Neural cell (in vitro differentiated cells): ENCODE results near the gene DRD5. TPM values are rescaled to one million over a fixed set of nuclear protein-coding genes. Genes with fewer than 3 reads are reported as not detected.

Experiments
- H2AFZ ChIP-seq: fragments of 200-600, 300-800 bp; sonication (generic), shearing (Covaris generic); 2 replicates; pipeline ENCODE4 v1.6.0; 2014; ENCODE audit warnings: low read depth, mild to moderate bottlenecking, antibody characterized with exemption, low read length, moderate library complexity
- H3F3A ChIP-seq: fragments of 200-600 bp; shearing (Covaris generic); 2 replicates; pipeline ENCODE4 v1.6.1; 2016; ENCODE audit warnings: mild to moderate bottlenecking, moderate library complexity, mixed read lengths, antibody characterized with exemption, low read length; ENCODE audit not compliant: insufficient read depth, poor library complexity, severe bottlenecking
- H3K27ac ChIP-seq: fragments of 200-600, 300-800 bp; sonication (generic), shearing (Covaris generic); 2 replicates; pipeline ENCODE4 v1.5.1; 2014; ENCODE audit warnings: mild to moderate bottlenecking, low read length, moderate library complexity
- H3K27me3 ChIP-seq: fragments of 300-800, 200-600 bp; sonication (generic), shearing (Covaris generic); 2 replicates; pipeline ENCODE4 v1.6.0; 2014; ENCODE audit warnings: mild to moderate bottlenecking, low read depth, low read length, moderate library complexity; ENCODE audit not compliant: insufficient read depth
- H3K36me3 ChIP-seq: fragments of 300-800, 200-600 bp; sonication (generic), shearing (Covaris generic); 2 replicates; pipeline ENCODE4 v1.5.1; 2014; ENCODE audit warnings: mild to moderate bottlenecking, antibody characterized with exemption, low read length, moderate library complexity; ENCODE audit not compliant: insufficient read depth
- H3K4me2 ChIP-seq: fragments of 300-800, 200-600 bp; sonication (generic), shearing (Covaris generic); 2 replicates; pipeline ENCODE4 v1.6.0; 2014; ENCODE audit warnings: mild to moderate bottlenecking, low read length
- H3K4me3 ChIP-seq: fragments of 300-800, 200-600 bp; sonication (generic), shearing (Covaris generic); 2 replicates; pipeline ENCODE4 v1.5.1; 2014; ENCODE audit warnings: mild to moderate bottlenecking, low read length, moderate library complexity
- H3K79me2 ChIP-seq: fragments of 200-600 bp; shearing (Covaris generic); replicated peaks from 2 replicates; pipeline ENCODE4 v1.6.0; 2014; ENCODE audit warnings: mild to moderate bottlenecking, low read length, moderate library complexity; ENCODE audit not compliant: insufficient read depth
- H3K9ac ChIP-seq: fragments of 300-800, 200-600 bp; sonication (generic), shearing (Covaris generic); 2 replicates; pipeline ENCODE4 v1.6.1; 2016; ENCODE audit warnings: mild to moderate bottlenecking, low read length, mixed read lengths
- H3K9me2 ChIP-seq: fragments of 200-600 bp; shearing (Covaris generic); 2 replicates; pipeline ENCODE4 v1.6.1; 2016; ENCODE audit warnings: mild to moderate bottlenecking, low read length, mixed read lengths; ENCODE audit not compliant: insufficient read depth
- H3K9me3 ChIP-seq: fragments of 200-600, 300-800 bp; sonication (generic), shearing (Covaris generic); 2 replicates; pipeline ENCODE4 v1.6.1; 2016; ENCODE audit warnings: mild to moderate bottlenecking, mixed run types, low read length, moderate library complexity, mixed read lengths
- H4K20me1 ChIP-seq: fragments of 200-600 bp; shearing (Covaris generic); 2 replicates; pipeline ENCODE4 v1.6.1; 2016; ENCODE audit warnings: mild to moderate bottlenecking, mixed run types; ENCODE audit not compliant: insufficient read depth
- EP300 ChIP-seq: fragments of 450-650 bp; conservative IDR thresholded peaks from 2 replicates; pipeline ENCODE4 v1.6.1; 2014; ENCODE audit warnings: antibody characterized with exemption, mild to moderate bottlenecking, moderate library complexity; ENCODE audit not compliant: poor library complexity, severe bottlenecking
- EZH2 ChIP-seq: fragments of 200-600, 300-800 bp; shearing (Covaris generic), sonication (generic); IDR thresholded peaks from 2 replicates; pipeline ENCODE4 v1.6.1; 2014; ENCODE audit warnings: antibody characterized with exemption, low read length, borderline replicate concordance, mild to moderate bottlenecking; ENCODE audit not compliant: insufficient read depth, poor library complexity, severe bottlenecking
- MXI1 ChIP-seq: fragments of 450-650 bp; conservative IDR thresholded peaks from 2 replicates; pipeline ENCODE4 v1.6.1; 2014; ENCODE audit warnings: antibody characterized with exemption, mild to moderate bottlenecking; ENCODE audit not compliant: poor library complexity, severe bottlenecking
- POLR2AphosphoS5 ChIP-seq: IDR thresholded peaks from 2 replicates; pipeline ENCODE4 v1.6.1; 2012
- RAD21 ChIP-seq: fragments of 450-650 bp; conservative IDR thresholded peaks from 2 replicates; pipeline ENCODE4 v1.6.1; 2014; ENCODE audit warnings: antibody characterized with exemption, mild to moderate bottlenecking, moderate library complexity
- SMC3 ChIP-seq: fragments of 450-650 bp; conservative IDR thresholded peaks from 2 replicates; pipeline ENCODE4 v1.6.1; 2014; ENCODE audit warnings: antibody characterized with exemption, mild to moderate bottlenecking, moderate library complexity; ENCODE audit not compliant: poor library complexity
- TAF1 ChIP-seq: IDR thresholded peaks from 2 replicates; pipeline ENCODE4 v1.6.1; 2012; ENCODE audit warnings: low read depth
- polyA plus RNA-seq: library from polyadenylated mRNA; depleted of rRNA; stranded (reverse); fragments of >200 nt; gene quantifications from 2 replicates; pipeline ENCODE4 v1.2.3, GENCODE V29; 2014
- TF ChIP-seq, protein P1 (sequence below): fragments of 450-650 bp; IDR thresholded peaks from 2 replicates; pipeline ENCODE4 v1.5.1; 2014; ENCODE audit warnings: antibody characterized with exemption, mild to moderate bottlenecking, moderate library complexity; ENCODE audit not compliant: poor library complexity, severe bottlenecking
- TF ChIP-seq, protein P2 (sequence below): IDR thresholded peaks from 2 replicates; pipeline ENCODE4 v1.6.1; 2012; ENCODE audit warnings: borderline replicate concordance

Gene DRD5
- polyA plus RNA-seq, 1 donor from 2014 or later: 0.33 TPM

DNA sequence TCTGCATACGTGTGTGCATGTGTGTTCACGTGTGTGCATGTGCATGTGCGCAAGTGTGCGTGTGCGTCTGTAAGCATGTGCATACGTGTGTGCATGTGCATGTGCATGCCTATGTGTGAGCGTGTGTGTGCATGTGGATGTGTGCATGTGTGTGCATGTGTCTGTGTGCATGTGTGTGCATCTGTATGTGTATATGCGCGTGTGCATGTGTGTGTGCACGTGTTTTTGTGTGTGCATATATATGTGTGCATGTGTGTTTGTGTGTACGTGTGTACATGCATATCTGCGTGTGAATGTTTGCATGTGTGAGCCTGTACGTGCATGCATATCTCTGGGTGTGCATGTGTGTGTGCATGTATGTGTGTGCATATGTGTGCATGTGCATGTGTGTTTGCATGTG lies 35.7 kb upstream of the DRD5 start:
- Histone ChIP-seq H4K20me1 (no peaks in the 10 kb centered on the region), H3K9me2 (no peaks in the 10 kb centered on the region), H3K4me2 (no peak overlapping the region), H2AFZ (no peak overlapping the region), H3K36me3 (no peaks in the 10 kb centered on the region), H3K79me2 (no peaks in the 10 kb centered on the region), H3F3A (no peaks in the 10 kb centered on the region), H3K27ac (no peak overlapping the region), H3K4me3 (no peak overlapping the region), H3K9me3 (no peaks in the 10 kb centered on the region), H3K27me3 (no peaks in the 10 kb centered on the region), H3K9ac (no peak overlapping the region)
- TF ChIP-seq MXI1 (no peak), SMC3 (no peak), EP300 (no peak), POLR2AphosphoS5 (no peak), EZH2 (no peak), TAF1 (no peak), RAD21 (no peak)
- TF ChIP-seq, protein P1, sequence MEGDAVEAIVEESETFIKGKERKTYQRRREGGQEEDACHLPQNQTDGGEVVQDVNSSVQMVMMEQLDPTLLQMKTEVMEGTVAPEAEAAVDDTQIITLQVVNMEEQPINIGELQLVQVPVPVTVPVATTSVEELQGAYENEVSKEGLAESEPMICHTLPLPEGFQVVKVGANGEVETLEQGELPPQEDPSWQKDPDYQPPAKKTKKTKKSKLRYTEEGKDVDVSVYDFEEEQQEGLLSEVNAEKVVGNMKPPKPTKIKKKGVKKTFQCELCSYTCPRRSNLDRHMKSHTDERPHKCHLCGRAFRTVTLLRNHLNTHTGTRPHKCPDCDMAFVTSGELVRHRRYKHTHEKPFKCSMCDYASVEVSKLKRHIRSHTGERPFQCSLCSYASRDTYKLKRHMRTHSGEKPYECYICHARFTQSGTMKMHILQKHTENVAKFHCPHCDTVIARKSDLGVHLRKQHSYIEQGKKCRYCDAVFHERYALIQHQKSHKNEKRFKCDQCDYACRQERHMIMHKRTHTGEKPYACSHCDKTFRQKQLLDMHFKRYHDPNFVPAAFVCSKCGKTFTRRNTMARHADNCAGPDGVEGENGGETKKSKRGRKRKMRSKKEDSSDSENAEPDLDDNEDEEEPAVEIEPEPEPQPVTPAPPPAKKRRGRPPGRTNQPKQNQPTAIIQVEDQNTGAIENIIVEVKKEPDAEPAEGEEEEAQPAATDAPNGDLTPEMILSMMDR: no peak
- TF ChIP-seq, protein P2, sequence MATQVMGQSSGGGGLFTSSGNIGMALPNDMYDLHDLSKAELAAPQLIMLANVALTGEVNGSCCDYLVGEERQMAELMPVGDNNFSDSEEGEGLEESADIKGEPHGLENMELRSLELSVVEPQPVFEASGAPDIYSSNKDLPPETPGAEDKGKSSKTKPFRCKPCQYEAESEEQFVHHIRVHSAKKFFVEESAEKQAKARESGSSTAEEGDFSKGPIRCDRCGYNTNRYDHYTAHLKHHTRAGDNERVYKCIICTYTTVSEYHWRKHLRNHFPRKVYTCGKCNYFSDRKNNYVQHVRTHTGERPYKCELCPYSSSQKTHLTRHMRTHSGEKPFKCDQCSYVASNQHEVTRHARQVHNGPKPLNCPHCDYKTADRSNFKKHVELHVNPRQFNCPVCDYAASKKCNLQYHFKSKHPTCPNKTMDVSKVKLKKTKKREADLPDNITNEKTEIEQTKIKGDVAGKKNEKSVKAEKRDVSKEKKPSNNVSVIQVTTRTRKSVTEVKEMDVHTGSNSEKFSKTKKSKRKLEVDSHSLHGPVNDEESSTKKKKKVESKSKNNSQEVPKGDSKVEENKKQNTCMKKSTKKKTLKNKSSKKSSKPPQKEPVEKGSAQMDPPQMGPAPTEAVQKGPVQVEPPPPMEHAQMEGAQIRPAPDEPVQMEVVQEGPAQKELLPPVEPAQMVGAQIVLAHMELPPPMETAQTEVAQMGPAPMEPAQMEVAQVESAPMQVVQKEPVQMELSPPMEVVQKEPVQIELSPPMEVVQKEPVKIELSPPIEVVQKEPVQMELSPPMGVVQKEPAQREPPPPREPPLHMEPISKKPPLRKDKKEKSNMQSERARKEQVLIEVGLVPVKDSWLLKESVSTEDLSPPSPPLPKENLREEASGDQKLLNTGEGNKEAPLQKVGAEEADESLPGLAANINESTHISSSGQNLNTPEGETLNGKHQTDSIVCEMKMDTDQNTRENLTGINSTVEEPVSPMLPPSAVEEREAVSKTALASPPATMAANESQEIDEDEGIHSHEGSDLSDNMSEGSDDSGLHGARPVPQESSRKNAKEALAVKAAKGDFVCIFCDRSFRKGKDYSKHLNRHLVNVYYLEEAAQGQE: no peak

DNA sequence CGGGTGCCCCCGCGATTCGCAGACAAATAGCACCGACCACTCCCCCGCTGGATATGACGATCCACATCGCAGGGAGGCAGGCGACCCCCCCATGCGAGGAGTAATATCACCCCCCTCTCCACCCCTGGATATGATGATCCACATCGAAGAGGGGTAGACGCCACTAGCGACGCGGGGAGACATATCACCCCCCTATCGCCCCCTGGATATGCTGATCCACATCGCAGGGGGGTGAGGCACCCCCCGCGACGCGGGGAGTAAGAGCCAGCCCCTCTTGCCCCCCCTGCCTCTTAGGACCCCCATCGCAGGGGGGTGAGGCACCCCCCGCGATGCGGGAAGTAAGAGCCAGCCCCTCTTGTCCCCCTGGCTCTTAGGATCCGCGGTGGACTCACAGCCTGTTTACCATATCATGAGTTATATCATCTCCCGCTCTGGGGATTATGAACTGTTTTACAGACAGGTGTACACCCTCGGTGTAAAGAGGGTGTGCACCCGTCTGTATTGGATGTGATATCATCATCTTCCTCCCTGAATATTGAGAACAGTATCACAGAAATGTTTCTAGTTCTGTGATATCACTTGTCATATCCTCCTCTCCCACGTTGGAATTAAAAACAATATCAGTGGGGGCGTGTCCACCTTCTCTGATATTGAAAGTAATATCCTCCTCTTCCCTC lies 22.7 kb upstream of the DRD5 start:
- Histone ChIP-seq H3K4me2 (no peak overlapping the region), H4K20me1 (no peaks in the 10 kb centered on the region), H3F3A (no peaks in the 10 kb centered on the region), H3K9ac (no peak overlapping the region), H3K9me3 (no peaks in the 10 kb centered on the region), H2AFZ (no peak overlapping the region), H3K27ac (no peak overlapping the region), H3K79me2 (no peaks in the 10 kb centered on the region), H3K36me3 (no peaks in the 10 kb centered on the region), H3K4me3 (no peak overlapping the region), H3K9me2 (no peaks in the 10 kb centered on the region), H3K27me3 (no peaks in the 10 kb centered on the region)
- TF ChIP-seq, protein P2: no peak
- TF ChIP-seq EP300: no peak
- TF ChIP-seq SMC3: no peak
- TF ChIP-seq EZH2: no peak
- TF ChIP-seq, protein P1: no peak
- TF ChIP-seq RAD21: no peak
- no peak for TF ChIP-seq POLR2AphosphoS5
- no peak for TF ChIP-seq TAF1
- no peak for TF ChIP-seq MXI1
